Activated T-helper 2 cell treated with anti-CD3 and anti-CD28 coated beads, Interferon-gamma antibody, Interleukin-2, Interleukin-4, amounts not matched to agents 10 μg/mL and 5 μg/mL and 100 μg/mL, durations not matched to agents 14 hours and 24 hours and 36 hours (primary cell): Measurements from ENCODE around the gene NPM1. TPM values are rescaled to one million over a fixed set of nuclear protein-coding genes. Genes with fewer than 3 reads are reported as not detected.

Source experiments
- DNase-seq: peaks from one replicate; pipeline ENCODE4 v3.0.0; 2021; ENCODE audit warnings: low spot score
- H3K27ac Mint-ChIP-seq: one replicate; pipeline ENCODE4 v1.8.0; 2021; ENCODE audit warnings: mixed read lengths
- H3K27me3 Mint-ChIP-seq: one replicate; pipeline ENCODE4 v1.8.0; 2021; ENCODE audit warnings: low read depth, mixed read lengths
- H3K36me3 Mint-ChIP-seq: one replicate; pipeline ENCODE4 v1.8.0; 2021; ENCODE audit warnings: low read depth, mixed read lengths
- H3K4me1 Mint-ChIP-seq: one replicate; pipeline ENCODE4 v1.8.0; 2021; ENCODE audit warnings: low read depth, mixed read lengths
- H3K4me3 Mint-ChIP-seq: one replicate; pipeline ENCODE4 v1.8.0; 2021; ENCODE audit warnings: low read depth, mild to moderate bottlenecking, moderate library complexity, mixed read lengths
- H3K9me3 Mint-ChIP-seq: one replicate; pipeline ENCODE4 v1.8.0; 2021; ENCODE audit warnings: mixed read lengths
- intact Hi-C: fragments of 100-400 bp; cut with micrococcal nuclease; formaldehyde crosslinking; loops from one replicate; pipeline ENCODE4 v1.15.1; 2023
- total RNA-seq: library from RNA; stranded (reverse); gene quantifications from 2 replicates; pipeline ENCODE4 v1.2.3, GENCODE V29; 2022

Gene NPM1
- total RNA-seq, 1 donor from 2014 or later, result 3,051 TPM

DNA sequence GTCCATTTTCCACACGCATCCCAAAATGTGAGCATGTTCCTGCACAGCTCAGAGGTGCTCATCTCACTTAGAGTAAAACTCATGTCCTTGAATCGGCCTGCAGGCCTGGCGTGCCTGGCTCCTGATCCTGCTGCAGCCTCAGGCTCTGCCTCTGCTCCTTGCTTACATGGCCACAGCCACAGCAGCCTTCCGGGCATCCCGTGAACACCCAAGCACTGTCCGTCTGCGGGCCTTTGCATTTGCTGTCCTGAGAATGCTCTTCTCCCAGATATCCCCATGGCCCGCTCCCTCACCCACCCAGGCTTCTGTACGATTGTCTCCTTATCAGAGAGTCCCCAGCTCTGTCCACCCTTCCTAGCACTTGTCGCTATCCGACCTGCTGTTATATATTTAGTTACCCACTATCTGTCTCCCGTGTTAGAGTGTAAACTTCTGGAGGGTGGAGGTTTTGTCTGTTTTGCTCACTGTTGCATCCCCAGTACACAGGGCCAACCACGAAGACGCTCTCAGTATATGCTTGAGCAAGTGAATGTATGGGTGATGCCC lies 53.7 kb downstream of the NPM1 start:
- Mint-ChIP-seq H3K27me3 (no peaks in the 10 kb centered on the region), H3K36me3 (no peaks in the 10 kb centered on the region), H3K4me1 (no peaks in the 10 kb centered on the region), H3K4me3 (no peak overlapping the region), H3K9me3 (no peaks in the 10 kb centered on the region), H3K27ac (no peak overlapping the region)
- no peak for DNase-seq
- intact Hi-C loops, result no loop called here

GRCh38 chr5:171442287-171443042 lies 54.8 kb downstream of the NPM1 start:
- Mint-ChIP-seq H3K4me3 (no peak overlapping the region), H3K9me3 (no peaks in the 10 kb centered on the region), H3K27me3 (peaks cover 3% of the 10 kb centered on the region), H3K36me3 (no peaks in the 10 kb centered on the region), H3K4me1 (no peaks in the 10 kb centered on the region), H3K27ac (no peak overlapping the region)
- no peak for DNase-seq
- intact Hi-C loops, result no loop called here

DNA sequence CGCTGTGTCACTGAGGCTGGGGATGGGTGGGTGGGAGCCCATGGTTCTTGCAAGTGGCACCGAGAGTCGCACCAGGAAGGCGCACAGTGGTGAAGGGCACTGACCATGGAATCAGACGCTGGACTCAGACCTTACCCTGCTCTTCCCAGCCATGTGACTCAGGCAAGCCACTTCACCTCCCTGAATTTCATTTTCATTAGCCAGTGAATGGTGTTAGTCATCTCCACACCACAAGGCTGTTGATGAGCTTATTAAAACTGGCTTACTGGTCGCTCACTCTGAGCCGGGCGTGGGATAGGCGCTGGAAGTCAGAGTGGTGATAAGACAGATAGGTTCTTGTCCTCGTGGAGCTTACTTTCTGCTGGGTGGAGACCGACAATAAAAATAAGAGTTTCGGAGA lies 56.9 kb downstream of the NPM1 start:
- no peaks in the 10 kb centered on the region for H3K9me3 Mint-ChIP-seq
- no peak overlapping the region for H3K4me3 Mint-ChIP-seq

GRCh38 chr5:171445644-171446516 lies 58.2 kb downstream of the NPM1 start:
- no peaks in the 10 kb centered on the region for H3K9me3 Mint-ChIP-seq
- H3K27ac Mint-ChIP-seq, result no peak overlapping the region
- no peaks in the 10 kb centered on the region for H3K4me1 Mint-ChIP-seq
- intact Hi-C loops, result no loop called here
- peaks cover 25% of the 10 kb centered on the region for H3K27me3 Mint-ChIP-seq
- no peak for DNase-seq
- H3K4me3 Mint-ChIP-seq, result no peak overlapping the region
- H3K36me3 Mint-ChIP-seq, result no peaks in the 10 kb centered on the region

More for the DNA sequence above, 56.9 kb downstream of the NPM1 start:
- no peak overlapping the region for H3K27ac Mint-ChIP-seq
- no peaks in the 10 kb centered on the region for H3K36me3 Mint-ChIP-seq
- peaks cover 18% of the 10 kb centered on the region for H3K27me3 Mint-ChIP-seq
- no peaks in the 10 kb centered on the region for H3K4me1 Mint-ChIP-seq
- intact Hi-C loops, result no loop called here
- DNase-seq, result no peak

DNA sequence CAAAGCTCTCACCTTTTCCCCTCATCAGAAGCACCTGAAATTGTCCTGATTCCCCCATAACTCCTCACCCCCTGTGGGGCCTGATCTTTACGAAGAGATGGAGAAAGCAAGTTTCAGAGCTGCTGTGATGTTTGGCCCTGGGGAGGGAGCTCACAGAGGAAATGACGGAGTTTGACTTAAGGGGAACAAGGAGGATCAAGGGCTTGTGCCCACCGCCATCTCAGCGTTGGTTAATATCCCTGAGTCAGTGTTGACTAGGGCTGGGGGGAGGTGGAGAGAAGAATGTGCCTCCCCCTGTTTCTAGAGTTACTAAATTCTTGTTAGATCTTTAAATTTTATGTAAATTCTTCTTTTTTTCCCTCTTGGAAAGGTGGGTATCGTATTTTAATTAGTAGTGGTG lies 59.6 kb downstream of the NPM1 start:
- DNase-seq, result no peak
- Mint-ChIP-seq H3K36me3 (no peaks in the 10 kb centered on the region), H3K4me3 (no peak overlapping the region), H3K4me1 (no peaks in the 10 kb centered on the region), H3K27ac (no peak overlapping the region), H3K9me3 (no peaks in the 10 kb centered on the region), H3K27me3 (peaks cover 33% of the 10 kb centered on the region)
- intact Hi-C loops, result no loop called here

DNA sequence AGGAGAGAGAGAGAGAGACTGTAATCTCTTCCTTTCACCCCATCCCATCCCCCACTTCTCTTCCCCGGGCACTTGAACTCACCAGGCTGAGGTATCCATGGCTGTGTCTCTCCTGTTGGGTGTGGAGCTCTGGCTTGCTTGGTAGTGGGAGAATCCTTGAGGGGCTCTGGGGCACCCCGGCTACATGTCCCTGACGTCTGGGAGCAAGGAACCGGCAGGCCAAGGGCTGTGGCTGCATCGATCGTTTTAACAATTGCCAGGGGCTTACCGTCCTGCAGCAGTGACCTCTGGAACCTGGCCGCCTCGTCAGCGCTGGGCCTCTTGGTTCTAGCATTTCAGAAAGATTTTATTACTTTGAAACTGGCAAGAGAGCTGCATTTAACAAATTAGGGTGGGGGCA lies 61.8 kb downstream of the NPM1 start:
- no peaks in the 10 kb centered on the region for H3K9me3 Mint-ChIP-seq
- intact Hi-C loops, result no loop called here
- no peak for DNase-seq
- H3K27ac Mint-ChIP-seq, result no peak overlapping the region
- no peaks in the 10 kb centered on the region for H3K4me1 Mint-ChIP-seq
- no peak overlapping the region for H3K4me3 Mint-ChIP-seq
- peaks cover 41% of the 10 kb centered on the region for H3K27me3 Mint-ChIP-seq
- no peaks in the 10 kb centered on the region for H3K36me3 Mint-ChIP-seq

DNA sequence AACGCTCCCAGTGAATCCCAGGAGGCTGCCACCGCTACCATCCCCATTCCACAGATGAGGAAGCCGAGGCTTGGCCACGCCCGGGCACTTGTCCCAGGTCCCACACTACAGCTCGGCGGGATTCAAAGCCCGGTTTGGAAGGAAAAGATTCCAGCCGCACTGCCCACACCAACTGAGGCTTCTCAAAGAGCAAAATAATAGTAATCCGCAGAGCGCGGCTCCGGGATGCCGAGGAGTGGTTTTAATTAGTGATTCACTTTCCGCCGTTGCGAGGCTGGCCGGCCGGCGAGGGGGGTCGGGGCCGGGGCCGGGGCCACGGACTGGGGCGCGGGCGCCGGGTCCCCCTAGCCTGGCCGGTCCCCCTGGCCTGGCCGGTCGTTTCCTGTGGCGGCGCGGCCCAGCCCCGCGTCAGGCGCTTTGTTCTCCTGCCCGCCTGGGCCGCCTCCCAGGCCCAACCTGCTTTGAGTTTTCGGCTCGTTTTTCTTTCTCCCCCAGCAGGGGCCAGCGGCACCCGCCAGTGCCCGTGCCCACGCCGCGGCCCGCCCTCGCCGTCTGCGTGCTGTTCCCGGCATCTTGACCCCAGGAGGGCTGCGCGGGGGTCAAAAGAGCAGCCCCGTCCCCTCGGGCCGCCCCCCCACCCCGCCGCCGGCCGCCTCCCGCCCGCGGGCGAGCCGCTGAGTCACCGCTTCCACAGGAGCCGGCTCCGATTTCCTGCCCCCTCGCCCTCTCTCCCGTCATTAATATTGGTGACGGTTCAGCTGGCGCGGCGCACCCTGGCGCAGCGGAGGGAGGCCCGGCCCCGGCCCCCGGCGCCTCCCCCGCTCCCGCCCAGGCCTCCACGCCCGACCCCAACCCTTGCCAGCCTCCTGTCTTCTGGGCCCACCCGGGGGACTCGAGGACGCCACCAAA lies 63.0 kb downstream of the NPM1 start:
- H3K4me3 Mint-ChIP-seq, result no peak overlapping the region
- H3K27me3 Mint-ChIP-seq, result peaks cover 41% of the 10 kb centered on the region

DNA sequence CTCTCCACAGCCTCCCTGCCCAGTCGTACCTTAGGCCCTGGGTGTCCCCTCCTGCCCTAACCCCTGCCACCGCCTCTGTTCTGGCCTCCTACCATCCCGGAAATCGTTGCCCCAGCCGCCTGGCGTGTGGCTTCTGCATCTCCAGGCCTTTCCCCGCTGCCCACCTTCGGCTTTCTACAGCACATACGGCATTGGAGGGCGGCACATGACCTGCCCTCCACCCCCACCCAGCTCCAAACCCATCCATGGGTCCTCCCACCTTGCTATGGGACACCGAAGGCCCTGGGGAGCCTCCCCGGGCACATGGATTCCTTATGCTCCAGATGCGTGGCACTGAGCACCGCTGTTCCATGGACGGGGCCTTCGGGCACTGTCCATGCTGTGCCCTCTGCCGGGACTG lies 63.8 kb downstream of the NPM1 start:
- Mint-ChIP-seq H3K4me1 (no peaks in the 10 kb centered on the region), H3K9me3 (no peaks in the 10 kb centered on the region), H3K36me3 (no peaks in the 10 kb centered on the region), H3K4me3 (no peak overlapping the region), H3K27ac (no peak overlapping the region), H3K27me3 (peaks cover 41% of the 10 kb centered on the region)
- intact Hi-C loops, result no loop called here
- DNase-seq, result no peak

More for the DNA sequence above, 63.0 kb downstream of the NPM1 start:
- no peak for DNase-seq
- no peaks in the 10 kb centered on the region for H3K4me1 Mint-ChIP-seq
- H3K27ac Mint-ChIP-seq, result no peak overlapping the region
- H3K36me3 Mint-ChIP-seq, result no peaks in the 10 kb centered on the region
- intact Hi-C loops, result no loop called here
- no peaks in the 10 kb centered on the region for H3K9me3 Mint-ChIP-seq

GRCh38 chr5:171453056-171453725 lies 65.5 kb downstream of the NPM1 start:
- Mint-ChIP-seq H3K27ac (no peak overlapping the region), H3K4me1 (no peaks in the 10 kb centered on the region), H3K9me3 (no peaks in the 10 kb centered on the region), H3K4me3 (no peak overlapping the region), H3K36me3 (no peaks in the 10 kb centered on the region), H3K27me3 (peaks cover 35% of the 10 kb centered on the region)
- intact Hi-C loops, result no loop called here
- DNase-seq, result no peak

- H3K4me3 Mint-ChIP-seq, result no peak overlapping the region
- no peaks in the 10 kb centered on the region for H3K9me3 Mint-ChIP-seq
- H3K27me3 Mint-ChIP-seq, result peaks cover 29% of the 10 kb centered on the region
- no peaks in the 10 kb centered on the region for H3K36me3 Mint-ChIP-seq
- no peak overlapping the region for H3K27ac Mint-ChIP-seq
- no peaks in the 10 kb centered on the region for H3K4me1 Mint-ChIP-seq
- DNase-seq, result no peak
- intact Hi-C loops, result no loop called here
Measured at GRCh38 chr5:171453988-171454387, 66.3 kb downstream of the NPM1 start.

- Mint-ChIP-seq H3K4me1 (no peaks in the 10 kb centered on the region), H3K27me3 (peaks cover 23% of the 10 kb centered on the region), H3K9me3 (no peaks in the 10 kb centered on the region), H3K27ac (no peak overlapping the region), H3K4me3 (no peak overlapping the region), H3K36me3 (no peaks in the 10 kb centered on the region)
- no peak for DNase-seq
- intact Hi-C loops, result no loop called here
Measured at GRCh38 chr5:171454549-171454948, 66.9 kb downstream of the NPM1 start.

GRCh38 chr5:171455522-171455921 lies 67.9 kb downstream of the NPM1 start:
- DNase-seq, result no peak
- no peak overlapping the region for H3K4me3 Mint-ChIP-seq
- H3K9me3 Mint-ChIP-seq, result no peaks in the 10 kb centered on the region
- H3K27me3 Mint-ChIP-seq, result peaks cover 16% of the 10 kb centered on the region
- no peaks in the 10 kb centered on the region for H3K36me3 Mint-ChIP-seq
- no peaks in the 10 kb centered on the region for H3K4me1 Mint-ChIP-seq
- H3K27ac Mint-ChIP-seq, result no peak overlapping the region
- intact Hi-C loops, result no loop called here
